Hematopoietic multipotent progenitor cell treated with erythropoietin and hydrocortisone succinate and interleukin-3 and kit ligand, for 6 days (in vitro differentiated cells): Measurements from ENCODE around the gene PDE4D.
"Not testable (repeated sequence)": the region's sequence is repeated elsewhere in the genome, so short reads cannot be mapped to it uniquely, and the experiment has no call there.

Experiments
- DNase-seq: peaks from one replicate; pipeline ENCODE4 v3.0.0-alpha.2; 2015

The PDE4D gene

GRCh38 chr5:59767681-59768151 is 125.8 kb downstream of the PDE4D start:
- no peak for DNase-seq

- DNase-seq = no peak
These were observed 126.3 kb downstream of the PDE4D start for GRCh38 chr5:59767211-59767605.

DNA sequence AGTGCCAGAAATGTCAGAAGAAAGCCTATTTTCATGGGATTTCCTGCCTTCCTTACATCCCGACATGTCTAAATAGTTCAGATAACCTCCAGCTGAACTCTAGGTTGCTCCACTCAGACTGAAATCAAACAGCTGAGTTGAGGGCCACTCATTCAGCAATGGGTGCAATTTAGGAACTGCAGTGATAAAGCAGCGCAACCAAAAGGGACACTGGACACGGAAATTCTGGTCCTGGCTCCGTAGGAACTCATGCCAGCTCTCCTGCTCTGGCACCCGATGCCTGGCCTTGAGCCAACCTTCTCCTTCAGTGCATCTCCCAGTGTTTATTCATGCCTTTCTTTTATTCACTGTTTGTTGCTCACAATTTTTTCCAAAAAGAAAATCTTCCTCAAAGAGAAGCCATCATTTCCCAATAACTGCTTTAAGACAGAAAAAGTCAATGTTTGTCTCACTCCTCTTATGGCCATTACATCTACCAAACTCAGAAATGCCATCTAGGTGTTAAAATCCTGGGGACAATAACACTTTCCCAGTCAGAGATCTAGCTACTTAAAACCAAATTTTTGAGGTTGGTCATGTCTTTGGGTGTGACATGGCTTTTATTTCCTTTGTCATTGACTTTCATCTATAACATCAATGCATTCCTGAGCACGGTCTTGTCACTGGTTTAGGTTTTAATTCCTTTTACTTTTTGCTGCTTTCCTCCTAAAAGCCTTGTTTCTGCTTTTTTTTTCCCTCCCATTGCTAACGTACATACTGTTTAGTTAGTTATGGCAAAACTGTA is 126.9 kb downstream of the PDE4D start:
- no peak for DNase-seq

DNA sequence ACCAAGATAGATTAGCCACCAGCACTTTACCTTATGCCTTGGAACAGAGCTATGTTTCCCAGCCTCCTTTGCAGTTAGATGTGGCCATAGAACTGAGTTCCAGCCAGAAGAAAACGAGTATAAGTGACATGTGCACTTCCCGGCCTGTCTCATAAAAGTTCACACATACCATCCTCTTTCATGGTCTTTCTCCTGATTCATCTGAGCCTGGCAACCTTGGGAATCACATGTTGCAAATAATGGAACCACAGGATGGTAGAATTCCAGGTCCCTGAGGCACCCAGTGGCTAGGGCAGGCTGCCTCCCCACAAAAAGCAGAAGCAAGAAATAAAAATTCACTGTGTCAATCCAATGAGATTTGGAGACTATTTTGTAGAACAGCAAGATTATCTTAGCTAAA is 128.1 kb downstream of the PDE4D start:
- no peak for DNase-seq

DNA sequence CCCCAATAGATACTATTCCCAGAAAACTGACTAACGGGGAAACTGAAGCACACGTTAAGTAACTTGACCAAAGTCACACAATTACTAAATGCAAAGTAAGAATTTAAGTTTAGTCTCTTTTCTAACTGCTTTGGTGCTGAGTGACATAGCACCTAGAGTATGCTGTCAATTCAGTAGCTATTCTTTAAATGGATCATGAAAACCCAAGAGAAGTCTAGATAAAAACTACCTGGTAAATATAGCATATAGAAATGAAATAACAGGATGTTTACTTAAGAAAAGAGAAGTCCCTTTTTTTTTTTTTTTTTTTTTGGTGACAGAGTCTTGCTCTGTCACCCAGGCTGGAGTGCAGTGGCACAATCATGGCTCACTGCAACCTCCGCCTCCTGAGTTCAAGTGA is 129.2 kb downstream of the PDE4D start:
- DNase-seq = no peak

GRCh38 chr5:59763541-59763940 is 130.0 kb downstream of the PDE4D start:
- DNase-seq = no peak

- DNase-seq = not testable (repeated sequence)
These were observed 131.3 kb downstream of the PDE4D start for GRCh38 chr5:59762232-59762631.

- DNase-seq = peak; percentile 3
These were observed 132.7 kb downstream of the PDE4D start for GRCh38 chr5:59760785-59761348.

DNA sequence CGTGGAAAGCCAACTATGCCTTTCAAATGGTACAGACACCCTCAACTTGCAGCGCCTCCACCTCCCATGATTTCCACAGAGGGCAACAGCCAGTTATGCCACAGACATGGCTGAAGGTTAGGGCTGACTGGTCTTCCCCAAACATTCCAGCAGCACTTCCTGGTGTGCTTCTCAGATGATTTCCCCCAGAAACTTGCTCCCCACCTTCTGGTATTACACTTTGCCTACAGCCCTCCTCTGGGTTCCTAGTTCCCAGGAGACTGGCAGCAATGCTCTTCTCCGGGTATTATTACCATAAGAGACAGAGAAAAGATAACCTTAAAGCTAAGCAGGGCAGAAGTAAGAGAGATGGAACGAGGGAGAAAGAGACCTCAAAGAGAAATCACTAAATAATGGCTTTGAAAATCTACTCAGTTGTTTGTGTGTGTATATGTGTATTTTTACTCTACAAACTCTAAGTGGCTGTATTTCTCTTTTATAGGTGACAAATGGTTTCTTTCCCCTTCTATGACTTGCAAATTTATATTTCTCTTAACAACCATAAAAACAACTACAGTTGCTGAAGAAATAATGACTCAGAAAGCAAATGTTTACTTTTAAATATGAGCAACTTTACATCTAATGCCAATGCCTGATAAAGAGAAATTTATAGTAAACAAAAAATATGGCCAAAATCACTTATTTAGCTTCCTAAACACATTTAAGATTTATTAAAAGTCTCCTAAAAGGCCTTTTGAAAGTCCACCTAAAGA is 133.8 kb downstream of the PDE4D start:
- no peak for DNase-seq

GRCh38 chr5:59758566-59758965 is 135.0 kb downstream of the PDE4D start:
- DNase-seq = no peak

GRCh38 chr5:59757442-59757841 is 136.1 kb downstream of the PDE4D start:
- DNase-seq = no peak

- DNase-seq = no peak
These were observed 137.0 kb downstream of the PDE4D start for GRCh38 chr5:59756373-59757035.

DNA sequence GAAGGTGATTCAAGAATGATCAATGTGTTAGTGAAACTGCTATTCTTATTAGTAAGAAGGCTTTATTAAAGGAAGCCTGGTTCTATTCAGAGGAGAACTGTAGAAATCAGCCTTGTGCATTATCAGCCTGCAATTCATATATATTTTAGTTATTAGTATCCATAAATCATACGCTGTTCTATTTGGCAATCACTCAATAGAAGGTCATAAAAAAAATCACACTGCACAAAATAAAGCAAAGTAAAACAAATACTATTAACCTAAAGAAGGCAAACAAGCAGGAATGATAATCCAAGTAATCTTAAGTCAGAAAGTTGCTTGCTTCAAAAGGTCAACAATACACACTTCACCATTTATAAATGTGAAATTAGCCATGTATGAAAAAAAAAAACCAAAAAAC is 138.1 kb downstream of the PDE4D start:
- no peak for DNase-seq

DNA sequence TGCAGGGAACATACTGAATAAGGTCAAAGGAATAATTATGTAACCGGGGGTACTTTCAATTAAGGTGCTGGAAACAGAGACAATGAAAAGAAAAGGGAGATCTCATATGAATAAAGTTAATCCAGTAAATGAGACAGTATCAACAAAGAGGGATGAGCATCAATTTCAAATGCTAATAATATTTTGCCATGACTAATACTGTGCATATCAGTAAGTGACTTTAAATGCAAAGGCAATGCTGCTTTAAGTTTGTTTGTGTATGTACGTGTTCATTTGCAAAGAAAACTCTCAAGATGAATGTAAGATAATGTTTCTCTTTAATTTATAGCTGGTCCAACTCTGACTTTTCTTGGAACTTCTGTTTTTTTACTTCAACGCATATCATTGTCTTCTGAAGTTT is 139.9 kb downstream of the PDE4D start:
- DNase-seq = no peak

DNA sequence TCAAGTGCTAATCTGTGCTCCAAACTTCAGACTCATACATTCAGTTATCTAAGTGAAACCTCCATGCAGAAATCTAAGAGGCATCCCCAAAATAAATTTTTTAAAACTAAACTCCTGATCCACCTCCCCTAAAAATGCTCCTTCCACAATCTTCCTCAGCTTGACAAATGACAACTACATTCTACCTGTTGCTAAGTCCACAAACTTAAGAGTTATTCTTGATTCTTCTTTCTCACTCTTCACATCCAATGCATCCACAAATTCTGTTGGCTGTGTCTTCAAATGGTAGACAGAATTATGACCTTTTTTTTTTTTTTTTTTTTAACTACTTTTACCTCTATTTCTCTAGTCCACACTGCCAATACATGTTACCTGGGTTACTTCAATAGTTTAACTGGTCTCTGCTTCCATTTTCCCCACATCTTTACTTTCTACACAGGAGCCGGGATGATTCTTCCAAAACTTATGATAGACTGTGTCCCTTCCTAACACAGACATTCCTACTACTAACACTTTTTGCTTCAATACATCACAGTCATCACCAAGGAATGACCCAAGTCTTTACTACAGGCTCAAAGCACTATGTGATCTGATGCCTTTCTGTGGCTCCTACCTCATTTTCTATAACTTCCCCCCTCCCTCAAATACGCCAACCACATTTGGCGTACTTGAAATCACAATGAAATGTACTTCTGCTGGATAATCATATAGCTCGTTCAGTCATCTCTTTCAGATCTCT is 143.6 kb downstream of the PDE4D start:
- DNase-seq = no peak

- not testable (repeated sequence) for DNase-seq
These were observed 145.4 kb downstream of the PDE4D start for GRCh38 chr5:59748036-59748663.

DNA sequence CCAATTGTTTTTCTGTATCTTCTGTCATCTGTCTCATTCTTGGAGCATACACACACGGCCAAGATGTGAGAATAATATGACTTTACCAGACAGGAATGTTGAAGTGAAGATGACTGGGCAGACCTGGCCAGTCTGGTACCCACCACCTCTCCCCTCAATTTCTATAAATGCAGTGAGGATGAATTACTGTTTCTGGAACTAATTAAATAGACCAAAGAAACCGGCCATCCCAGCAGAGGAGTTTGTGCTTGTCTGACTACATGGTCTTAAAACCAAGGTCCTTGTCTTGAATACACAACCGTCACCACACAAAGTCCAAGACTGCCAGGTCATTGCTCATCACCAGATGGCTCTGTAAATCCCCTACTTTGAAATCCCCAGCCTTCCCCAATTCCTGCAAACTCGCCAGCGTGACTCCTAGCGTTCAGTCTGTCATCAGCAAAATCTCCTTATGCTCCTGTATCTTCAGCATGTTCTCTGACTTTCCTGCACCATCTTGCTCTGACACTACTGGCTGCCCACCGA is 147.2 kb downstream of the PDE4D start:
- DNase-seq = no peak

- DNase-seq = no peak
These were observed 148.1 kb downstream of the PDE4D start for GRCh38 chr5:59745415-59745863.

DNA sequence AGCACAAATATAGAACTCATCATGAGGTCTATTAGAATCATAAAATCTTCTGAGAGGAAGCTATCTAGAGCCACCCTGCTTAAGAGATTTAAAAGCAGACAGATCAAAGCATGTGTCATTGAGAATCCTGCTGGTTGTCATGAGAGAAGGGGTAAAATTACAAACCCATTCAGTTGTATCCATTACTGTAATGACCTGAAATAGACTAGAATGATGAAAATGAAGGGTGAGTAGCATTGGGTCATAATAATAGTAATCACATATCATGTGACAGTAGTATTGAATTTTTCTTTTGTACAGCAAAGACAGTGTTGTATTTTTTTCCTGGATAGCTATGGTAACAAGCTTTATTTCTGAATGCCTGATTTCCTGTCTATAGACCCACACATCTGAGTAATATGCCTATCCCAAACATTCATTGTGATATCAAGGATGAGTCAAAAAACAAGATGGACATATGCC is 149.0 kb downstream of the PDE4D start:
- DNase-seq = no peak

DNA sequence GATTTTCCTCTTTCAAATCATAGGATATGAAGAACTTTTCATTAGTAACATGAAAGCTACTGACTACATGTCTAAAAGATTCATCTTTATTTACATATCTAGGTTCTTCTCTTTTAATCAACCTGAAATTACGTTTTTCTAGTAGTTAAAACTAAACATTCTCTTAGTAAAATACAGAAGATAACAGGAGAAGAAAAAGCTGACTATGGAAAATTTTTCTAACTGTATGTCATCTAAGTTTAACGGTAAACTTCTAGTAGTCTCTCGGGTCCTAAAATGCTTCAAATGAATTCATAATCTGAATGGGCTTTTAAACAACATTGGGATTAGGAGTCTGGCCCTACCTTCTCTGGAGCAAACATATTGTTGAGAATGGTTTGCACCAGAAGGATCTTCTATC is 151.9 kb downstream of the PDE4D start:
- no peak for DNase-seq

- DNase-seq = no peak
These were observed 155.5 kb downstream of the PDE4D start for GRCh38 chr5:59738024-59738423.

- DNase-seq = no peak
These were observed 160.7 kb downstream of the PDE4D start for GRCh38 chr5:59732806-59733205.
